GM21717 (cell line): ENCODE measurements around the gene SLC37A1.

Experiments used
- ATAC-seq: cut with Tn5 transposase; IDR thresholded peaks from one replicate; pipeline ENCODE4 v1.9.1; 2021; ENCODE audit warnings: mild to moderate bottlenecking, moderate library complexity; ENCODE audit not compliant: unreplicated experiment

The SLC37A1 gene

DNA sequence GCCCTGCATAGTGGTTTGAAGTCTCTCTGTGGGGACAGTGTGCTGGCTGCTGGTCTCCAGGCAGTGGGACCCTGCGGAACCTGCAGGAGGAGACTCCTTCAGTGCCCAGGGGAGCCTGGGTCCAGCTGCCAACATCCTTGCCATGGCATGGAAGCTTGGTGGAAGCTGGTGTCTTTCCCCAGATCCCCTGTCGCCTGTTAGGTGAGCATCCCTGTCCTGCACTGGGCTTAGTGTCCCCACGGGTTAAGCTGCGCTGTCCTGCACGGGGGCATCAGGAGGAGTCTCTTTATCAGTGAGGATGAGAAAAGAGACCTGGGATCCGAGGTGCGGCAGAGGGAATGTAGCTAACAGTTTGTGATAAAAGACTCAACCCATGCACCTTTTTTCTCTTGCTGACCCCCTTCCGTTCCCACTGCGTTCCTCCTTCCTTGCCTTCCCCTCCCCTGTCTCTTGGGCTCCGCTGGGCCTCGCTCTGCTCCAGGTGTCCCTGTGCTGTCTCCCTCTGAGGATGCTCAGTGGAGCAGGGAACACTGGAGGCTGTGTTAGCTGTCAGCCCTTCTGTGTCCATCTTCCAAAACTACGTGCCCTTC lies 59.3 kb downstream of the SLC37A1 start:
- no peak for ATAC-seq

DNA sequence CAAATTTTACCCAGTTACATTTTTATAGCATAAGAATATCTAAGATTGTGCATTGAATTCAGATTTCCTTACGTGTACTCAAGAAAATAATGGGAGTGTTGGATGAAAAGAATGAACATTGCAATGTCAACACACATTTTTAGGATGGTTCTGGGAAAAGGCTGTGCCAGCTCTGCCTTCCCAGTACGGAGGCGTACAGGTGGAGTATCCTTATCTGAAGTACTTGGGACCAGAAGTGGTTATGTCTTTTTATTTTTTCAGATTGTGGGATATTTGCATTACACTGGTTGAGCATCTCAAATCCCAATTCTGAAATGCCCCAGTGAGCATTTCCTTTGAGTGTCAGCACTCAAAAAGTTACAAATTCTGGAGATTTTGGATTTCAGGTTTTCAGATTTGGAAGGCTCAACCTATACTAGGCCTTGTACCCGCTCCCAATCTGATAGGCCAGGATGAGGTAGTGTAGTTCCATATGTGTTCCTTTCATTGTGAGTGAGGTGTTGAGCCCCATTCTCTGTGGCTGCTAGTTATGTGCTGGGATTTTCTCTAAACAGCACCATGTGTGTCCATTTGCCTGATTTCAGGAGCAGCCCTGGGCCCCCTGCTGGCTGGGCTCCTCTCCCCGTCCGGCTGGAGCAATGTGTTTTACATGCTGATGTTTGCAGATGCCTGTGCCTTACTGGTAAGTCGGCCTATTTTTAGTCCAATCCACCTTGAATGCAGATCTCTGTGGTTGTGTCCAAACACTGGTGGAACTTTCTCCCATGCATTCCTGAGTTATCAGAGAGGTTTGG lies 60.8 kb downstream of the SLC37A1 start:
- ATAC-seq, result no peak

DNA sequence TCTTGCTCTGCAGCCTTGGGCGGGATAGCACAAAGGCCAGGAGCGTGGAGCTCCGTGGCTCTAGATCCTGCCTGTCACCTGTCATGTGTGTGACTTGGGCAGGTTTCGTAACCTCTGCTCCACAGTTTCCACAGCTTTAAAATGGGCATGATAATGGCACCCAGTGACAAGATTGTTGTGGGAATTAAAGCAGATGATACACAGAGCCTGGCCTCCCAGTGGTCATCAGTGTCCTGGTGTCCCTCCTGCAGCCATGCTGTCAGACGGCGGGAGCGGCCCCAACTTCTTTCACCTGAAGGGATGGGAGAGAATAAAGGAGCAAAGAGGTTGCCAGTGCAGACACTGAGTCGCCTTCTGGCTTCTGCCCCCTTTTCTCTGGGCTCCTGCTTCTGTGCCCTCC lies 61.5 kb downstream of the SLC37A1 start:
- ATAC-seq, result no peak

DNA sequence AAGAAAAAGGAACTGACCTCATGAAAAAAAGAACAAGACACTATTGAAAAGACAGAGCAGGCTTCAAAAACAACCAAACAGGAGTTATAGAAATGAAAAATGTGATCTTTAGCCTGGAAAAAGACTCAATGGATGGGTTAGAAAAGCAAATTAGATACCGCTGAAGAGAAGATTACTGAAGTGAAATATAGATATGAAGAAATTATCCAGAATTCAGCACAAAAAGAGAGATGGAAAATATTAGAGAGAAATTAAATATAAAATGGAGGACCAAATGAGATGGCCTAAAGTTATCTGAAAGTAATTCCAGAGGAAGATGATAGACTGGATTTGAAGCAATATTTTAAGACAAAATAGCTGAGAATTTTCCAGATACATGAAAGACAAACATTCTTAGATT lies 63.0 kb downstream of the SLC37A1 start:
- ATAC-seq, result no peak

DNA sequence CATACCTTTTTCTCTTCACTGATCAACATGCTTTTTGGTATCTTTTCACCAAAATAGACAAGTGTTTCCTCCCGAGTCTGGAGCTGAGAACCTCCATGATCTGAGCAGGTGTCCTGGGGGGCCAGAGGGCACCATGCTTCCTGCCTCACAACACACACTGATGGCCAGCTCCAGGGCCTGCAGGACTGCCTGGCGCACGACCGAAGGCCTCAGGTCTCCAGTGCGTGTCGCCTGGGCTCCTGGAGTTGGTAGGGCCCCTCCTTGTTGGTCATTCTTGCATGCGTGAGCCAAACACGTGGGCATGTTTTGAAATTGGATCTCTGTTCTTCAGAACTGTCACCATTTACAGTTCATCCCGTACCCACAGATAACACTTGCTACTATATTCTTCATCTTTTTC lies 64.4 kb downstream of the SLC37A1 start:
- ATAC-seq, result no peak

DNA sequence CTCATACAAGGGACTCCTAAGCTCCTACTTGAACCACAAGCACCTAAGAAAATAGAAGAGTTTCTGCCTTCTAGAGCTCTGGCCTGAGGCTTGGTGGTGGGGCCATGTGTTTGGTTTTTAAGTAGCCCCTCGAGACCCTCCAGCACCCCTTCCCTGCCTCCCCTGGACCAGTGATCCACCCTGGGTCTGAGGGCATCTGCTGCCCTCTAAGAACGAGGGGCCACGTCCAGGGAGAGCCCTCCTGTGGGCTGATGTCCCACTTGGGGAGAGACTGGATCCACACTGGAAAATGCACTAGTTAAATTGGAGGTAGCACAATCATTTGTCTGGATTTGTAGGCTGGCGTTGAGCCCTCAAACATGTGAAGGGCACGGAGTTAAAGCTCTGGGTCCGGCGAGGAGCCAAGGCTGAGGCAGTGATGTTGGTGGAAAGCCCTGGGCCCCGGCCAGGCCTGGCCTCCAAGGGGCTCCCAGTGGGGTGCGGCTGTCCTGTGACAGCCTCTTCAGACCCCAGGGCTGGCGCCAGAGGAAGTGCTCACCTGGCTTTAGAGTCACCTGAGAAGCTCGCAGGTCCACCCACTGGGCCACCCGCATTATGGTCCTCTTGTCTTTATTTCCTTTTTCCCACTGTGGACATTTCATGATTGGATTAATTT lies 65.2 kb downstream of the SLC37A1 start:
- no peak for ATAC-seq

DNA sequence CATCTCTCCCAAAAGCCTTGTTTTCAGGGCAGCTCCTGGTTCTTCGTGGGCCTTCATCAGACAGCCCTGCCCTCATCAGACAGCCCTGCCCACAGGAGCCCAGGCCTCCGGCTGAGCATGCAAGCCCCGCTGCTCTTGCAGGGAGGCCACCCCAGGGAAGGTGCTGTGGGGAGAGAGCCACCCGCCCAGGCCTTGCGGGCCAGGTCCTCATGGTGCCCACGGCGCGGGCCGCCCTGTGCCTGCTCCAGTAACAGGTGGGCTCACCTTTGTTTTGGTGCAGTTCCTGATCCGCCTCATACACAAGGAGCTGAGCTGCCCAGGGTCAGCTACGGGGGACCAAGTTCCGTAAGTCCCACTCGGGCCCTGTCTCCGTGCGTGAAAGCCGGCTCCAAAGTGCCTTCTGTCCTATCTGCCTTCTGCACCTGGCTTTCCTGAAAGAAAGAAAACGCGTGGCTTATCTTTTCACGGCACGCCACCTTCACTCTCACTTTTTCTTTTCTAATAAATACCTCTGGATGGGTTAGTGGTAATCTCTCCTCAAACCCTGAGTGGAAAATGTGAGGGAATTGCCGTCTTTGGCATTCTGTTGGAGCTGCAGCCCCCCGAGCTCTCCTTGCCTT lies 65.9 kb downstream of the SLC37A1 start:
- ATAC-seq, result no peak

DNA sequence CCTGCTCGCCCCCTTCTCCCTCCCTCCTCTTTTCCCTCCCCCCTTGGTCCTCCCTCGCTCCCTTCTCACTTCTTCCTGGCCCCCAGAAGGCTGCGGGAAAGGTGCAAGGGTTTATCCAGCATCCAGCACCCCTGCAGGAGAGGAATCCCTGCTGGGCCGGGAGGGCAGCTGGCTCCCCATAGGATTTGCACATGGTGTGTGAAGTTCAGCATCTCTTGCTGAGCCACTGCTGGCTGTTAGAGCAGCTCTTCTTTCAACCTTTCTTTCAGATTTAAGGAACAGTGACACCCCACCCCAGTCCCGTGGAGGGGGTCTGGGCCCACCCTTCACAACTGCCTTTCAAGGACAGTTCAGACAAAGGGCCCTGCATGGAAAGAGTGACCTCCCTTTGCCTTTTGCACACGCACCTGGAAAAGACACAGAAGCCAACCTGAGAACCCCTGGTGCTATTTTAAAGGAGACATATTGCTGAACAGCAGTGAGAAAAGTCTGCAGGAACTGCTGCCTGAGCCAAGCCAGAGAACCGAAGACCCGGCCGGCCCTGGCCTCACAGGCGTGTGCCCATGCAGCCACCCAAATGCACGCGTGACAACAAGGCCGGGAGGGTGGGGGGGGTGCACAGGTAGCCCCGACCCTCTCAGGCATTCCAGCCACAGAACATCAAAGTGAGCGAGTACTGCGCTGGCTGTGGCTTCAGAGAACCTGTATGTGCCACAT lies 66.6 kb downstream of the SLC37A1 start:
- no peak for ATAC-seq

DNA sequence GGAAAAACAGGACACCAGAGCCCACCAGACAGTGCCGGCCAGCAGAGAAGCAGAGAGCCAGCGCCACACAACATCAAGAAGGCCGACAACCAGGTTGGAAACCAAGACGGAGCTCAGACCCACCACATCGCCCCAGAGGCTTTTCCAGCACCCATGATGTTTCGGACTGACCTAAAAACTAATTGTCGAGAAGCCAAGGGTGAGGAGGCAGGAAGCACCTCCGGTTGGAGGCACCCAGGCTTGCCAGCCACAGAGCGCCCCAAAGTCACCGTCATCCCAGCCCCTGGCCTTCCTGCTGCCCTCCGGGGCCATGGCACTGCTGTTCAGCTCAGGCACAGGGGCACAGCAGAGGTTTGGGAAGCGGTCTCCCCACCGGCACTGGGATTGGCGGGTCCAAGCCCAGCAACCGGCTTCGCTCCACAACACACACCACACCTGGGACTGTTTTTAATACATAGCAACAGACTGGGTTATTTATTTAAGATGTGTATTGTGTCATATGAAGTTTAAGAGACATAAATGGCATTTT lies 67.2 kb downstream of the SLC37A1 start:
- no peak for ATAC-seq

DNA sequence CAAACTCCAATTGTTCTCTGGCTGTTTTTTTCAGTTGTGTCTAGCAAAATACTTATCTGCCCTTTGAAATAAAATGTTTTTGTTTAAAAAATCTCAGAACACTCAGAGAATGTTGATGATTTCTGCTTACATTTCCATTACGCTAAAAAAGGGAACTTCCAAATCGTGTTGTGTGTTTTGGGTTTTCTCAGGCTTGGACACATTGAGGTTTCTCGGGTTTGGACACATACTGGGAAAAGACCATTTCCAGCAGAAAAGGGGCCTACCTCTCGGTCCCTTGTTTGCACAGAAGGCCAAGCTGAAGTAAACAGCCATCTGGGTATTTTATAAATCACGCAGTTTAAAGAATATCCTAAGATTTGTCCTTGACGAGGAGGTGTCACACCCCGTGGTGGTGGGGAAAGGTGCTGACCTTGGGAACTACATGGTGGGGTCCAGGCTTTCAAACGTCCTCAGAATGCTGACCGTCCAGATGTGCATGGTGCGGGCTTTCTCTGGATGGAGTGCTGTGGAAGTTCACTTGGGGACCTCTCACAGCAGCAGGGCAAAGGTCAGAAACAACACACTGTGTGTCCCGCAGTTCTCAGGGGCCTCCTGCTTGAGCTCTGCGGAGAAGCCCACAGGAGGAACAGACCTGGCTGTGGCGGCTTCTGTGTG lies 67.8 kb downstream of the SLC37A1 start:
- no peak for ATAC-seq

DNA sequence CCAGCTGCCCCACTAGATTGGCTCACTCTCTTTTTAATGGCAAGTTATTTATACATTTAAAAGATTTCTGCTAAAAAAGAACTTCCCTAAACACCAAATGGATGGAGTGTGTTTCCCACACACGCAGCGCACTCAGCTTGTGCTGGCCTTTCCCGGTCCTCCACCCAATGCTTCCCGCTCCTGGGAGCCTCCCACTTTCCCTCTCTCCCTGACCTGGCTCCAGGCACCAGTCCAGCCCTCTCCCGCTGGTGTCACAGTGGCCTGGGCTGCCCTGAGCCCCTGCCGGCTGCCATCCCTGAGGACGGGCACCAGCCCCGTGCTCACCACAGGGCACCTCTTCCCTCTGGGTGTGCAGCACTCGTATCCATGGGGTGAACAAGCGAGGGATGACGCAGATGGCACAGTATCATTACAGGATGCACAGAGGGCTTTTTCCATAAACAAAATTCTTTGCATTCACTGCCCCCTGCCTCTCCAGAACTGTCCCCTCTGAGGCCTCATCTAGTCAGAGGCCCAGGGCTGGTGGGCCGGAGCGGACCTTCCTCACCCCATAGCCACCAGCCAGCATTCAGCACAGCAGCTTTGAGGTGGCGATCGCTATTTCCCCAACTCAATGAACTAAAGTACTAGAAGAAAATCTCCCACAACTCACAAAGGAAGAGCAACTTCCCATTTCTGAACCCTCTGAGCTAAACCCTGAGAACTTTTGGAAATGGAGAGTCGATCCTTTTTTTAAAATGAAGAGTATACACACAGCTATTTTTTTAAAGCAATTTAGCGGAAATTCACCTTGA lies 68.5 kb downstream of the SLC37A1 start:
- ATAC-seq, result no peak

DNA sequence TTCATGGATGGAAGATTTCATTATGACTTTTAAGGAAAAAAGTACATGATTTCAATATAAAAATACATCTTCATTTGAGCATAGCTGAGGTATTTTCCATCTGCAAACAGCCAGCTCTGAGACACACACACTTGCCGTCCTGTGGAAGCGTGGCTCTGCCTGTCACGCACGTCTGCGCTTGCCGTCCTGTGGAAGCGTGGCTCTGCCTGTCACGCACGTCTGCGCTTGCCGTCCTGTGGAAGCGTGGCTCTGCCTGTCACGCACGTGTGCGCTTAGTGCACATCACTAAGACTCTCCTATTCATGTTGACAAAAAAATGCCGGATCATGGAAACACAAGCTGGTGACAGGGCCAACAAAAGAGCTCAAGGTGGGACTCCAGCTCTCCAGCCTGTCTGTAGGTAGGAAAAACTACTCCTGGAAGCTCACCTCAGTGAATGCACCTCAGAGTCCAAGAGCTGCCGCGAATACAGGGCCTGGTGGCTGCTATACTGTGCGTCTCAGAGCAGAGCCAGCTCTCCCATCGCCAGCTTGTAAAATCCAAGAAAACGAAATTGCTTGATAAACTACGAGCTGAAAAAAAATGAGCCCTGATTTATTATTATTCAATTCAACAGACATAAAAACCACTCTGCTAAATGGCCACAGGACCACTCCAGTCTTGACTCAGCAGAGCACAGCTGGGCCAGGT lies 69.3 kb downstream of the SLC37A1 start:
- ATAC-seq, result no peak

DNA sequence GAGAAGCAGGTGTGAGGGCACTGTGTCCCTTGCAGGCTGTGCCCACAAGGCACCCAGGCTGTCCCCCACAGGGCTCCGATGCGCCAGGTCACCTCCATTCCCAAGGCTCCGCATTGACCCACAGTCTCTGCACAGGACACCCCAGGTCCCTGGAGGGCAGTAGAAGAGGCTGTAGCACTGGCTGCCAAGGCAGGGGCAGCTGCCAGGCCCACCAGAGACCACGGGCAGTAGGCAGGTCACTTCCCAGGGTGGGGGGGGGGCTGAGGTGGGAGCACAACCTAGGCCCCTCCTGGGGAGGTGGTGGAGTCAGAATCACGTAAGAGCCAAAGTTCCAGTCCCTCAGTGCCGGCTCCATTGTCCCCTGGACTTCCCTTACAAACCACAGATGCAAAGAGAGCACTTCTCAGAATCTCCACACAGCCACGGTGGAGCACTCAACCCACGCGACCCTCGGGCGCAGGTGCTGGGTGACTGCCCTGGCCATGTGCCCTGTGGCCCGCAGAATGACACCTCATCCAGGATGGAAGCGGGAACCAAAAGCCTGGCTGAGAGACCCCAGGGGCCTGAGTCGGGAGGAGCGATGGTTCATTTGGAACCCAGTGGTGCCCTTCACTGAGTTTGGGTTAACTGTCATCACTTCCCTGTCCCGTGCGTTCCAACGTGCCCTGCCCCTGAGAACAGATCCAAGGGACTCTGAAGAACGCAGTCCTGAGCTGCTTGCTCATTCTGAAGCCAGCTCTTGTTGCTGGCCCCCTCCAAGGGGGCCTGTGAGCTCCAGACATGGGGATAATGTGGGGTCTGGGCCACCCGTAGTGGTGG lies 70.0 kb downstream of the SLC37A1 start:
- no peak for ATAC-seq

DNA sequence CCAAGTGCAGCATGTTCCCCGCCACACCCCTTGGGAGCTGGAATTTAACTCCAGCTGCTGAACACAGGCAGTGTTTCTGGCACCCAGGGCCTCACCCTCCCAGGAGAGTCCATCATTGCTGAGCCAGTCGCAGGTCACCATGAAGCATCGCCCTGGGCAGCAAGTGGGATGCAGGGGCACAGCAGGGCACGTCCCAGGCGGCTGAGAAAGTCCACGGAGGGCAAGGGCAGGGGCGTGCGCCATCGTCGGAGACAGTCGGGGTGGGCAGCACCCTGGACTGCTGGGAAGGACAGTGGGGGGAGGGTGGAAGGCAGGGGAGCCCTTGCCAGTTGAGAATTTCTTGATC lies 70.6 kb downstream of the SLC37A1 start:
- no peak for ATAC-seq

DNA sequence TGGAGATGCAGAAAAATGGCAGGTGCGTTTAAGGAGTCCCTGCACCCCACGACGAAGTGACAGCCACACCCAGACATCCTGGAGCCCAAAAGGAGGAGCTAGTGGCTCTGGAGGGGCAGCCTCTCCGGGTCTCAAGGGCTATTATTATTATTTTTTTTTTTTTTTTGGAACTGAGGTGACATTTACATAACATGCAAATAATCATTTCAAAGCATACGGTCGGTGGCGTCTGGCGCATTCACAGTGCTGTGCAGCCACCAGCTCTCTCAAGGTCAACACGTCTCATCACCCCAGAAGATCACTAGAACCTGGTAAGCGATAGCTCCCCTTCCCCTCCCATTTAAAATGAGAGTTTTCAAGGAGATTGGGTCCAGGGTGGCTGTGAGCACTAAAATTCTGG lies 72.2 kb downstream of the SLC37A1 start:
- ATAC-seq, result no peak

DNA sequence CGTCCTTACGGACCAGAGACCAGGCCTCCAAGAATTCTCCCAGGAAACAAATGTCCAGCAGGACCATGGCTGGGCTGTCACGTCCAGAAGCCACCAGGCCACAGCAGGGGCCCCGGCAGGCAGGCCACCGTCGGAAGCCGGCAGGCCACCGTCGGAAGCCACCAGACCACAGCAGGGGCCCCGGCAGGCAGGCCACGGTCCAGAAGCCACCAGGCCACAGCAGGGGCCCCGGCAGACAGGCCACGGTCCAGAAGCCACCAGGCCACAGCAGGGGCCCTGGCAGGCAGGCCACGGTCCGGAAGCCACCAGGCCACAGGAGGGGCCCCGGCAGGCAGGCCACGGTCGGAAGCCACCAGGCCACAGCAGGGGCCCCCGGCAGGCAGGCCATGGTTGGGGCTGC lies 72.8 kb downstream of the SLC37A1 start:
- no peak for ATAC-seq

DNA sequence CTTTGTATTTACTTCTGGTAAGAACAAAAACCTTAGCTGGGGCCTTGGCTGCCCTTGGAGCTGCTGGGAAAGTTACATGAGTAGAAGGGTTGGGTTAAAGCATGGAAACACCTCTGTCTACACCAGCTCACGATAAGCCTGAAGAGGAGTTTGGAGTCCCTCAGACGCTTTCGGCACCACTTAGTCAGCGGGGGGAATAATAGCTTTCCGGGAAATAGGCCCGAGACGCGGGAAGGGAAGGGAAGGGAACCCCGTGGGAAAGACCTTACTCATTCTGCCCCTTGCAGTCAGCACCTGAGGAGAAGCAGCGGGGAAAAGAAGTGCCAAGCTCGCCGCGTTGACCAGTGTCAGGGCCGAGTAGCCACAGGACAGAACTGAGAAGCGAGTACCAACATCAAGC lies 73.4 kb downstream of the SLC37A1 start:
- no peak for ATAC-seq

DNA sequence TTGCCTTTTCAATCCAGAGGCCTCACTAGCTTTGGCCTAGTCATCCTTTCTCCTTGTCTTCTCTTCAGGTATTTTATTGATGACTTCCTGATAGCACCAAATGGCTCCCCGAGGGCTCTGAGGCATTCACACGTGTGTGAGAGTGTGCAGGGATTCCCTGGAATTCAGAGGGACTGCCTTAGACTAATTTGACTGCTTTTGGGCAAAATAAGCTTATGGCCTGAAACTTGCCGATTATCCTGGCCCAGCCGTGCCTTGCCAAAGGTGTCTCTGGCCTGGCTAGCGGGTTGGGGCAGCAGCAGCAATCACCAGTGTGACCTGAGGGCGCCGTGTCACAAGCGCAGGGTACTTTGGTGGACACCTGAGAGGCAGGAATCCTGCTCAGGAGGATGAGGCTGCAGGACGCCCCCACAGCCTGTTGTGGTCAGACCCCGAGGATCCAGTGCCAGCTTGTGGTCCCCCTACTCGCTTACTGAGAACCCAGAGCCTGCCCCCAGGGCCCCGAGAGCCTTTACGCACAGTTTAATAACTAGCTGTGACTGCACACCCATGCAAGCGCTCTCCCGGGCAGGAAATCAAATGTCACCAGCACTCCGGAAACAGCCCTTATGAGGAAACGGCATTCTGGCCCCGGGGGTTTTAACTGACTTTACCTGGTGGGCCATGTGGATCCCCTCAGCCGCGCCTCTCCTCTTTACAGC lies 76.9 kb downstream of the SLC37A1 start:
- ATAC-seq, result no peak
